ENCODE results near the gene POFUT1. TPM values are rescaled to one million over a fixed set of nuclear protein-coding genes. Genes with fewer than 3 reads are reported as not detected.
"Not testable (repeated sequence)": the region's sequence is repeated elsewhere in the genome, so short reads cannot be mapped to it uniquely, and the experiment has no call there.

The POFUT1 gene
- total RNA-seq, 1 donor from 2014 or later = 67.4 TPM

DNA sequence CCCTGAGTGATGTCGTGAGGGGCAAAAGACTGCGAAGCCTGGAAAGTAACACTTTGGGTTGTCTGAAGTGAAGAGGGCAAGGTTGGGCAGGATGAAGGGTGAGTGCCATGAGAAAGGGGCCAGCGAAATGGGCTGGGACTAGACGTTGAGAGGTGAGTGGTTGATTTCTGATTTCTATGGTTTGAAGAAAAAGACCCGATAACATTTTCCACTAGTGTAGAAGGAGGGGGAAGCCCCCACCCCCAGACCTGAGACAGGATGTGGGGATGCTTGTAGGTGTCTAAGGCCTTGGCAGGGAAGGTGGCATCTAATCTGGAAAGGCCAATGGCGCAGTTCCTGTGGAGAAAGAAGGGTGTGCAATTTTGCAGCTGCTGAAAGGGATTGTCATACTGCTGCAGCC, 44.5 kb downstream of the POFUT1 start:
- DNase-seq (ENCODE audit: low spot score) = peak; percentile 28
- no peaks in the 10 kb centered on the region for H3K27me3 Mint-ChIP-seq (ENCODE audit: low read depth)
- intact Hi-C loops (cut with micrococcal nuclease) = loop anchor here (1.0 kb wide), 4 partner anchors 25 to 105 kb away; partner anchors contain the start of gene KIF3B
- H3K4me1 Mint-ChIP-seq (ENCODE audit: low read depth) = peaks cover 55% of the 10 kb centered on the region
- peak overlapping the region; percentile 75 for H3K4me3 Mint-ChIP-seq (ENCODE audit: low read depth)
- peaks cover 9% of the 10 kb centered on the region for H3K9me3 Mint-ChIP-seq
- H3K36me3 Mint-ChIP-seq (ENCODE audit: low read depth) = peaks cover 4% of the 10 kb centered on the region
- H3K27ac Mint-ChIP-seq = peak overlapping the region; percentile 99

- H3K27ac Mint-ChIP-seq; H3K27me3 Mint-ChIP-seq (ENCODE audit: low read depth); DNase-seq (ENCODE audit: low spot score); H3K9me3 Mint-ChIP-seq; H3K4me3 Mint-ChIP-seq (ENCODE audit: low read depth); H3K36me3 Mint-ChIP-seq (ENCODE audit: low read depth); intact Hi-C loops (cut with micrococcal nuclease): not testable (repeated sequence)
- peaks cover 12% of the 10 kb centered on the region for H3K4me1 Mint-ChIP-seq (ENCODE audit: low read depth)
These were observed 53.3 kb downstream of the POFUT1 start for GRCh38 chr20:32260973-32261372.

- no peaks in the 10 kb centered on the region for H3K9me3 Mint-ChIP-seq
- intact Hi-C loops (cut with micrococcal nuclease) = no loop called here
- no peak overlapping the region for H3K4me3 Mint-ChIP-seq (ENCODE audit: low read depth)
- no peak for DNase-seq (ENCODE audit: low spot score)
- H3K4me1 Mint-ChIP-seq (ENCODE audit: low read depth) = peaks cover 7% of the 10 kb centered on the region
- H3K27ac Mint-ChIP-seq = no peak overlapping the region
- no peaks in the 10 kb centered on the region for H3K27me3 Mint-ChIP-seq (ENCODE audit: low read depth)
- no peaks in the 10 kb centered on the region for H3K36me3 Mint-ChIP-seq (ENCODE audit: low read depth)
These were observed 54.0 kb downstream of the POFUT1 start for GRCh38 chr20:32261644-32262043.

DNA sequence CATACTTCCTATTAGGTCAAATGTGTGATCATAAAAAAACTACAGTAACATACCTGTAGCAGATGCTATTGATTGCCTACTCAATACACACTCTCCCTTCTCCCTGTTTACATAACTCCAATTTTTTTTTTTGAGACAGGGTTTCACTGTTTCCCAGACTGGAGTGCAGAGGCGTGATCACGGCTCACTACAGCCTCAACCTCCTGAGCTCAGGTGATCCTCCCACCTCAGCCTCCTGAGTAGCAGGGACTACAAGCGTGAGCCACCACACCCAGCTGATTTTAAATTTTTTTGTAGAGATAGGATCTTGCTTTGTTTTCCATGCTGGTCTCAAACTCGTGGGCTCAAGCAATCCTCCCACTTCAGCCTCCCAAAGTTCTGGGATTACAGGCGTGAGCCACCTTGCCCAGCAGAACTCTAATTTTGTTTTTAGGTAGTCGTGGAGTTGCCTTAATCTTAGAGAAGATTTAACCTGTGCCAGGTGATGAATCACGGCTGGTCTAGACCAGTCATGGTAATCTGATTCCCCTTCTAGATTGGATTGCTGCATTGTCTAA, 55.8 kb downstream of the POFUT1 start:
- DNase-seq (ENCODE audit: low spot score) = no peak
- no peak overlapping the region for H3K27ac Mint-ChIP-seq
- intact Hi-C loops (cut with micrococcal nuclease) = no loop called here
- H3K36me3 Mint-ChIP-seq (ENCODE audit: low read depth) = no peaks in the 10 kb centered on the region
- H3K27me3 Mint-ChIP-seq (ENCODE audit: low read depth) = no peaks in the 10 kb centered on the region
- H3K4me3 Mint-ChIP-seq (ENCODE audit: low read depth) = no peak overlapping the region
- H3K4me1 Mint-ChIP-seq (ENCODE audit: low read depth) = peaks cover 1% of the 10 kb centered on the region
- H3K9me3 Mint-ChIP-seq = no peaks in the 10 kb centered on the region

DNA sequence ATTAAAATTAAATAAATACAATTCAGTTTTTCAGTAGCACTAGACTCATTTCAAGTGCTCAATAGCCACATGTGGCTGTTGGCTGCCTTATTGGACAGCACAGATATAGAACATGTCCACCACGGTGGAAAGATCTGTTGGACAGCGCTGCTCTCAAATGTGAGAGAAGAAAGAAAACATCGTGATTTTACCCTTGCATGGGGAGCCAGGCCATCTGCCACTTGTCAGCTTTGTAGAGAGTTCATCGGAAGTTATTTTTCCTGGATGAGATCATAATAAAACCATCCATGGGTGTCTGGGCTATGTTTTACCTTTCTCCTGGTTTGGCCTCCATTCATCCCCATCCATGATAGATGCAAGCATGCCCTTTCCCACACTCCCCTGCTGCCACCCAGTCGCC, 63.9 kb downstream of the POFUT1 start:
- no peaks in the 10 kb centered on the region for H3K36me3 Mint-ChIP-seq (ENCODE audit: low read depth)
- peaks cover 4% of the 10 kb centered on the region for H3K4me1 Mint-ChIP-seq (ENCODE audit: low read depth)
- H3K27ac Mint-ChIP-seq = no peak overlapping the region
- H3K9me3 Mint-ChIP-seq = peaks cover 12% of the 10 kb centered on the region
- no peak for DNase-seq (ENCODE audit: low spot score)
- intact Hi-C loops (cut with micrococcal nuclease) = no loop called here
- no peak overlapping the region for H3K4me3 Mint-ChIP-seq (ENCODE audit: low read depth)
- H3K27me3 Mint-ChIP-seq (ENCODE audit: low read depth) = peaks cover 1% of the 10 kb centered on the region

GRCh38 chr20:32274359-32274758, 66.7 kb downstream of the POFUT1 start:
- Mint-ChIP-seq H3K4me3 (ENCODE audit: low read depth) (no peak overlapping the region), H3K4me1 (ENCODE audit: low read depth) (peaks cover 16% of the 10 kb centered on the region), H3K36me3 (ENCODE audit: low read depth) (peaks cover 9% of the 10 kb centered on the region), H3K9me3 (peaks cover 12% of the 10 kb centered on the region), H3K27ac (no peak overlapping the region), H3K27me3 (ENCODE audit: low read depth) (peaks cover 1% of the 10 kb centered on the region)
- no peak for DNase-seq (ENCODE audit: low spot score)
- intact Hi-C loops (cut with micrococcal nuclease) = no loop called here

DNA sequence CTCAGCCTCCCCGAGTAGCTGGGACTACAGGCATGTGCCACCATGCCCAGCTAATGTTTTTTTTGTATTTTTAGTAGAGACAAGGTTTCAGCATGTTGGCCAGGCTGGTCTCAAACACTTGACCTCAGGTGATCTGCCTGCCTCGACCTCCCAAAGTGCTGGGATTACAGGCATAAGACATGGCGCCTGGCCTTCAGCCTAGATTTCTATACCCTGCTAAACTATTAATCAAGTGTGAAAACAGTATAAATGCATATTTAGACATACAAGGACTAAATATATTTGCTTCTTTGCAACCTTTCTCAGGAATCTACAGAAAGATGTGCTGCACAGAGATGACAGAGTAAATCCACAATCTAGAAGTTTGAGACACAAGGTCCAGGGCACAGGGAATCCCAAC, 67.5 kb downstream of the POFUT1 start:
- H3K27me3 Mint-ChIP-seq (ENCODE audit: low read depth); H3K27ac Mint-ChIP-seq; intact Hi-C loops (cut with micrococcal nuclease); H3K4me3 Mint-ChIP-seq (ENCODE audit: low read depth); DNase-seq (ENCODE audit: low spot score): not testable (repeated sequence)
- H3K4me1 Mint-ChIP-seq (ENCODE audit: low read depth) = peaks cover 21% of the 10 kb centered on the region
- H3K9me3 Mint-ChIP-seq = peaks cover 12% of the 10 kb centered on the region
- peaks cover 15% of the 10 kb centered on the region for H3K36me3 Mint-ChIP-seq (ENCODE audit: low read depth)

GRCh38 chr20:32277361-32278198, 69.9 kb downstream of the POFUT1 start, which contains the start of gene KIF3B:
Gene KIF3B, plus strand, starts transcription at chr20:32277651. Its CDS starts 32,127 bp downstream, at chr20:32309778.
- H3K27me3 Mint-ChIP-seq (ENCODE audit: low read depth) = no peaks in the 10 kb centered on the region
- intact Hi-C loops (cut with micrococcal nuclease) = loop anchor here (1.0 kb wide), 2 partner anchors 8 to 25 kb away; no protein-coding TSS in a partner anchor
- peaks cover 41% of the 10 kb centered on the region for H3K4me1 Mint-ChIP-seq (ENCODE audit: low read depth)
- H3K36me3 Mint-ChIP-seq (ENCODE audit: low read depth) = peaks cover 32% of the 10 kb centered on the region
- peak; percentile 85 for DNase-seq (ENCODE audit: low spot score)
- peak within 1 kb of the TSS; percentile 90 for H3K4me3 Mint-ChIP-seq (ENCODE audit: low read depth)
- peaks cover 12% of the 10 kb centered on the region for H3K9me3 Mint-ChIP-seq
- peak within 1 kb of the TSS; percentile 85 for H3K27ac Mint-ChIP-seq

- Mint-ChIP-seq H3K9me3 (peaks cover 12% of the 10 kb centered on the region), H3K4me1 (ENCODE audit: low read depth) (peaks cover 41% of the 10 kb centered on the region), H3K27ac (peak overlapping the region; percentile 85), H3K36me3 (ENCODE audit: low read depth) (peaks cover 34% of the 10 kb centered on the region), H3K27me3 (ENCODE audit: low read depth) (no peaks in the 10 kb centered on the region), H3K4me3 (ENCODE audit: low read depth) (peak overlapping the region; percentile 90)
- intact Hi-C loops (cut with micrococcal nuclease) = no loop called here
- DNase-seq (ENCODE audit: low spot score) = no peak
These were observed 70.5 kb downstream of the POFUT1 start for GRCh38 chr20:32278199-32278643.

DNA sequence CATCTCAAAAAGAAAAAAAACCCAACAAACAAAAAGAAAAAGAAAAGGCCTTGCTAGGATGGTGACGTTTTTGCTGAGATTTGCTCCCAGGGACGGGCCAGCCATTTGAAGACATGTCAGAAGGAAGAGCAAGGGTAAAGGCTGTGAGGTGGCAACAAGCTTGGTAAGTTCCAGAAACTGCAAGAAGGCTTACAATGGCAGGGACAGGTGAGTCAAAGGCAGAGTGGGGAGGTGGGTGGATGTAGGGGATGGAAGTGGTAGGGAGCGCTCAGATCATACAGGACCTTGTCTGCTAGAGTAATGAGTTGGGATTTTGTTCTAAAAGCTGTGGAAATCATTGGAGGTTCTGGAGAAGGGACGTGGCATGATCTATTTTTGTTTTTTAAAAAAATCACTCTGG, 74.0 kb downstream of the POFUT1 start:
- intact Hi-C loops (cut with micrococcal nuclease) = no loop called here
- Mint-ChIP-seq H3K9me3 (no peaks in the 10 kb centered on the region), H3K4me3 (ENCODE audit: low read depth) (peak overlapping the region; percentile 3), H3K4me1 (ENCODE audit: low read depth) (peaks cover 63% of the 10 kb centered on the region), H3K27ac (peak overlapping the region; percentile 54), H3K36me3 (ENCODE audit: low read depth) (peaks cover 45% of the 10 kb centered on the region), H3K27me3 (ENCODE audit: low read depth) (no peaks in the 10 kb centered on the region)
- no peak for DNase-seq (ENCODE audit: low spot score)

DNA sequence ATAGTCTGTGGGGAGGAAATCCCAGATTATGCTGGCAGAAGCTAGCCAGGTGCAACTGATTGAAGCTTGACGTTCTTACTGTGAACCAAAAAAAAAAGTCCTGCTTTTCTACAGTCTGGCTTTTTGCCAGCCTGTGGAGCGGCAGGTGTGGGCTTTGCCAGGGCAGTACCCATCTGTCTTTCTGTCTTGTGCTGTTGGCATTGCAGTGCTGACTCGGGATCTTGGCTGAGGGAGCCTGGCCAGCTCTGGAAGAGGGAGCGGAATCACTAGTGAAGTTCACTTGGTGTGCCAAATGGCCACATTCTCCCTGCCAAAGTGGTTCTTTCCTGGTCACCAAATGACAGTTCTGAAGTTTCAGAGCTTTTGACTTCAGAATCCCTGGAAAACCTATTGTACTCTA, 74.8 kb downstream of the POFUT1 start:
- intact Hi-C loops (cut with micrococcal nuclease) = no loop called here
- Mint-ChIP-seq H3K4me1 (ENCODE audit: low read depth) (peaks cover 68% of the 10 kb centered on the region), H3K27me3 (ENCODE audit: low read depth) (no peaks in the 10 kb centered on the region), H3K9me3 (no peaks in the 10 kb centered on the region), H3K36me3 (ENCODE audit: low read depth) (peaks cover 45% of the 10 kb centered on the region), H3K4me3 (ENCODE audit: low read depth) (no peak overlapping the region), H3K27ac (no peak overlapping the region)
- no peak for DNase-seq (ENCODE audit: low spot score)

- peaks cover 62% of the 10 kb centered on the region for H3K4me1 Mint-ChIP-seq (ENCODE audit: low read depth)
These were observed 77.5 kb downstream of the POFUT1 start for GRCh38 chr20:32285082-32285620.

More at GRCh38 chr20:32285082-32285620, 77.5 kb downstream of the POFUT1 start:
- peaks cover 50% of the 10 kb centered on the region for H3K36me3 Mint-ChIP-seq (ENCODE audit: low read depth)
- intact Hi-C loops (cut with micrococcal nuclease) = loop anchor here (1.0 to 2.0 kb wide), 7 partner anchors 8 to 81 kb away; partner anchors contain the start of gene KIF3B
- H3K4me3 Mint-ChIP-seq (ENCODE audit: low read depth) = peak overlapping the region; percentile 51
- H3K27me3 Mint-ChIP-seq (ENCODE audit: low read depth) = no peaks in the 10 kb centered on the region
- DNase-seq (ENCODE audit: low spot score) = no peak
- peak overlapping the region; percentile 84 for H3K27ac Mint-ChIP-seq
- no peaks in the 10 kb centered on the region for H3K9me3 Mint-ChIP-seq
